Measurements from ENCODE around the gene AOPEP.

The AOPEP gene

GRCh38 chr9:94869415-94869843 lies 142.9 kb downstream of the AOPEP start:
- TF ChIP-seq REST (IDR thresholded peaks at IDR 0.05; ENCODE audit: low read depth) (no peak), TAF1 (IDR thresholded peaks at IDR 0.05; ENCODE audit: low read depth) (no peak), TEAD4 (IDR thresholded peaks at IDR 0.05) (no peak), CEBPB (IDR thresholded peaks at IDR 0.05) (no peak), FOXM1 (IDR thresholded peaks at IDR 0.05; ENCODE audit: borderline replicate concordance, low read depth) (no peak), NFIC (IDR thresholded peaks at IDR 0.05) (no peak), TCF12 (IDR thresholded peaks at IDR 0.05; ENCODE audit: low read depth) (no peak), EP300 (IDR thresholded peaks at IDR 0.05; ENCODE audit: borderline replicate concordance) (no peak), CREB1 (IDR thresholded peaks at IDR 0.05; ENCODE audit: low read depth) (no peak), MAX (IDR thresholded peaks at IDR 0.05) (no peak), RAD21 (IDR thresholded peaks at IDR 0.05; ENCODE audit: low read depth) (no peak), USF1 (IDR thresholded peaks at IDR 0.05) (no peak)

GRCh38 chr9:94870465-94870792 lies 143.9 kb downstream of the AOPEP start:
- TF ChIP-seq USF1 (IDR thresholded peaks at IDR 0.05) = no peak
- no peak for TF ChIP-seq EP300 (IDR thresholded peaks at IDR 0.05; ENCODE audit: borderline replicate concordance)
- no peak for TF ChIP-seq REST (IDR thresholded peaks at IDR 0.05; ENCODE audit: low read depth)
- TF ChIP-seq NFIC (IDR thresholded peaks at IDR 0.05) = no peak
- TF ChIP-seq FOXM1 (IDR thresholded peaks at IDR 0.05; ENCODE audit: borderline replicate concordance, low read depth) = no peak
- no peak for TF ChIP-seq TAF1 (IDR thresholded peaks at IDR 0.05; ENCODE audit: low read depth)
- TF ChIP-seq YY1 (IDR thresholded peaks at IDR 0.05; ENCODE audit: low read depth) = no peak
- no peak for TF ChIP-seq RAD21 (IDR thresholded peaks at IDR 0.05; ENCODE audit: low read depth)
- TF ChIP-seq TCF12 (IDR thresholded peaks at IDR 0.05; ENCODE audit: low read depth) = no peak
- TF ChIP-seq ZBTB7A (IDR thresholded peaks at IDR 0.05; ENCODE audit: low read depth) = no peak
- no peak for TF ChIP-seq EGR1 (IDR thresholded peaks at IDR 0.05)

GRCh38 chr9:94870793-94871558 lies 144.5 kb downstream of the AOPEP start:
- TF ChIP-seq CEBPB (IDR thresholded peaks at IDR 0.05) (no peak), TEAD4 (IDR thresholded peaks at IDR 0.05) (no peak), EP300 (IDR thresholded peaks at IDR 0.05; ENCODE audit: borderline replicate concordance) (no peak), TCF12 (IDR thresholded peaks at IDR 0.05; ENCODE audit: low read depth) (no peak), USF1 (IDR thresholded peaks at IDR 0.05) (no peak), ZBTB7A (IDR thresholded peaks at IDR 0.05; ENCODE audit: low read depth) (no peak), REST (IDR thresholded peaks at IDR 0.05; ENCODE audit: low read depth) (no peak), CREB1 (IDR thresholded peaks at IDR 0.05; ENCODE audit: low read depth) (no peak), MAX (IDR thresholded peaks at IDR 0.05) (no peak), NFIC (IDR thresholded peaks at IDR 0.05) (no peak), RAD21 (IDR thresholded peaks at IDR 0.05; ENCODE audit: low read depth) (no peak), FOXM1 (IDR thresholded peaks at IDR 0.05; ENCODE audit: borderline replicate concordance, low read depth) (no peak), TAF1 (IDR thresholded peaks at IDR 0.05; ENCODE audit: low read depth) (no peak), EGR1 (IDR thresholded peaks at IDR 0.05) (no peak), YY1 (IDR thresholded peaks at IDR 0.05; ENCODE audit: low read depth) (no peak)
